GM19043 (cell line): Measurements from ENCODE around the gene ZNF57.
"Not testable (repeated sequence)": the region's sequence is repeated elsewhere in the genome, so short reads cannot be mapped to it uniquely, and the experiment has no call there.

Source experiments
- ATAC-seq: cut with Tn5 transposase; IDR thresholded peaks from one replicate; pipeline ENCODE4 v1.9.1; 2021; ENCODE audit warnings: low read depth; ENCODE audit not compliant: unreplicated experiment

The ZNF57 gene

GRCh38 chr19:2900296-2901252, at the start of gene ZNF57:
ZNF57 (plus strand) TSS chr19:2900928; CDS start chr19:2901046, 118 bp downstream.
- ATAC-seq, result peak; percentile 96

GRCh38 chr19:2852598-2852997, 48.1 kb upstream of the ZNF57 start:
- ATAC-seq, result no peak

- ATAC-seq, result no peak
These were observed 47.6 kb upstream of the ZNF57 start for GRCh38 chr19:2853015-2853606.

- ATAC-seq, result no peak
These were observed 45.9 kb upstream of the ZNF57 start for GRCh38 chr19:2854849-2855248.

- ATAC-seq, result no peak
These were observed 44.2 kb upstream of the ZNF57 start for GRCh38 chr19:2856457-2857050.

GRCh38 chr19:2858864-2859263, 41.9 kb upstream of the ZNF57 start:
- ATAC-seq, result no peak

- ATAC-seq, result no peak
These were observed 36.9 kb upstream of the ZNF57 start for GRCh38 chr19:2863816-2864215.

- no peak for ATAC-seq
These were observed 35.2 kb upstream of the ZNF57 start for GRCh38 chr19:2865334-2866100.

- no peak for ATAC-seq
These were observed 34.2 kb upstream of the ZNF57 start for GRCh38 chr19:2866495-2867024.

- no peak for ATAC-seq
These were observed 33.4 kb upstream of the ZNF57 start, which contains the start of gene ZNF556 for GRCh38 chr19:2867025-2867991. ZNF556 (plus strand) TSS chr19:2867335; CDS start chr19:2867422, 87 bp downstream.

GRCh38 chr19:2869618-2870017, 31.1 kb upstream of the ZNF57 start:
- no peak for ATAC-seq

- ATAC-seq, result not testable (repeated sequence)
These were observed 28.6 kb upstream of the ZNF57 start for GRCh38 chr19:2872175-2872574.

GRCh38 chr19:2877398-2878331, 23.1 kb upstream of the ZNF57 start:
- no peak for ATAC-seq

- ATAC-seq, result no peak
These were observed 16.9 kb upstream of the ZNF57 start for GRCh38 chr19:2883686-2884439.

- no peak for ATAC-seq
These were observed 15.0 kb upstream of the ZNF57 start for GRCh38 chr19:2885736-2886135.

- ATAC-seq, result no peak
These were observed 13.3 kb upstream of the ZNF57 start for GRCh38 chr19:2887391-2887914.

GRCh38 chr19:2888731-2889224, 11.9 kb upstream of the ZNF57 start:
- ATAC-seq, result no peak
